Stimulated activated CD4-positive, alpha-beta T cell treated with anti-CD3 and anti-CD28 coated beads, Interleukin-4, amount 100 ng/mL, for 4 hours (primary cell): Measurements from ENCODE around the gene GRM6.

Experiments used
- DNase-seq, 2 experiments: peaks; one replicate each; pipeline ENCODE4 v3.0.0-alpha.2; 2020

The GRM6 gene

GRCh38 chr5:178994580-178995340 lies at the start of gene GRM6:
TSS of gene GRM6 (minus strand) at chr5:178995320. CDS start at chr5:178994944, 376 bp downstream.
- DNase-seq, result no peak

GRCh38 chr5:179044765-179045164 lies 49.6 kb upstream of the GRM6 start:
- DNase-seq, result no peak

GRCh38 chr5:179033004-179033580 lies 38.0 kb upstream of the GRM6 start:
- no peak for DNase-seq

DNA sequence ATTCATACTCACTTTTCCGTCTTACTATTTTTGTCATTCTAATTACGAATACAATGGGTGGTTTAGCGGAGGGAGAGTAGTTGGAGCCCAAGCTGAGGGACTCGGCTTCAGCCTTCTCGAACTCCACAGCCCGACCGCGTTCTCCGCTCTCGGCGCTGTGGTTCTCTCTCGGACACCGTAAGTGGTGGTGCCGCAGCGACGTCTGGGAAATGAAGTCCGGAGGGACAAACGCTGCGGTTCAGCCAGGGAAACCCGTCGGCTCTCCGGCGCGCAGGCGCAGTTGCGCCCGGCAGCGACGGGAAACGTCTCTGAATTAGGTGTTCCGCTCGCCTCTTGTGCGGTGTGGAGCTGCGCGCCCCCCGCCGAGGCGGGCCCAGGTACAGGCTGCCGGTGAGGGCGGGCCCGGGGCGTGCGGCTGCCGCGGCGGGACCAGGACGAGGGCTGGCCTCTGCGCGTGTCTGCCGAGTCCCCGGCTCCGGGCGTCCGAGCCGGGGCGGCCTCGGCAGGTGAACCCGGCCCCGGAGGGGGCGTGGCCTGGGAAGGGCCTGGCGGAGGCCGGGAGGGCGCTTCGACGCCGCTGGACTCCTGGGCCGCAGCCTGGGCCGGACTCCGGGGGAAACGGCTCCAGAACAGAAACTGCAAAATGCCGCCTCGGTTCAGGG lies 28.5 kb upstream of the GRM6 start, which contains the start of gene ZNF879:
Gene ZNF879 (plus strand): TSS at position 277 of the 662 bp plus-strand sequence. CDS start 1,201 bp downstream, outside the sequence.
- peak; percentile 90 to 95 for DNase-seq

- DNase-seq, result no peak
Observed at GRCh38 chr5:179008667-179009066, 13.5 kb upstream of the GRM6 start.

DNA sequence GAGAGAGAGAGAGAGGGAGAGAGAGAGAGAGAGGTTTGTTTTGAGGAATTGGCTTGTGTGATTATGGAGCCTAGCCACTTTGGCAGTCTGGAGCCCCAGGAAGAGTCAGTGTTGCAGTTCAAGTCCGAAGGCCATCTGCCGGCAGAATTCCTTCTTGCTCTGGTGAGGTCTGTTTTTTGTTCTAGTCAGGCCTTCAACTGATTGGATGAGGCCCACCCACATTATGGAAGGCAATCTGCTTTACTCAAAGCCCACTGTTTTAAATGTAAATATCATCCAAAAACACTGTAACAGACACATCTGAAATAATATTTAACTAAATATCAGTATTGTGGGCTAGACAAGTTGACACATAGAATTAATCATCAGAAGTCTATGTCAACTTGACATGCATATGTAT lies 11.4 kb upstream of the GRM6 start:
- no peak for DNase-seq

DNA sequence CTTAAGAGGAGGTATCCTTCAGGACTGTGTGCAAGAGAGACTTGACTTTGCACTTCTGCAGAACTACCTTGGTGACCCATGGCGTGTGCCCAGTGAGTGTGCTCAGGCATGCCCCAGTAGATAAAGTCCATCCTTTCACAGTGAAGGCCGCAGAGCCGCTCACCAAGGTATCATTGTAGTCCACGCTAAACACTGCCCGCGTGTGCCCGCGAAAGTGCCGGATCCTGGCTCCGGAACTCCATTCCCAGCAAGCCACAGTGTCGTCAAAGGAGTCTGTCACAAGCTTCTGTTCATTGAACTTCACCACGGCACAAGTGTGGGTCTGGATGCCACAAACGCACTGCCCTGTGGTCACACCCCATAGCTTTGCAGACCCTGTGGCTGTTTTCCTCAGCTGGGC lies 3.3 kb upstream of the GRM6 start:
- no peak for DNase-seq

- DNase-seq, result no peak
Observed at GRCh38 chr5:178997191-178997590, 2.1 kb upstream of the GRM6 start.

GRCh38 chr5:178996156-178996555 lies 1.0 kb upstream of the GRM6 start:
- no peak for DNase-seq

DNA sequence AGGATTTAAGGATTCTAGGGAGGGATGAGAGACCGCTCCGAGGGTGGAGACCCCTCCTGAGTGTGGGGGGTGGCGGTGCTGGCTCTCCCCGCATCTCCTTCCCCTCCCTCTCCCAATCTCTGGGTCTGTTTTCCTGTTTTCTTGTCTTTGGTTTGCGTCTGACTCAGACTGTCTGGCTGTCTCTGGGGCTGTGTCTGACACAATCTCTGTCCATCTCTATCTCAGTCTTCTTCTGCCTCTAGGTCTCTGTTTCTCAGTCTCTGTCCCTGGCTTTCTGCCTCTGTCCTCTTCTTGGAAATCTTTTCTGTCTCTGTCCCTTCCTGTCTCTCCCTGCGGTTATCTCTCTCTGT lies 196 bp upstream of the GRM6 start:
- no peak for DNase-seq

GRCh38 chr5:178993955-178994579 lies 1.1 kb downstream of the GRM6 start:
- DNase-seq, result no peak

GRCh38 chr5:178993236-178993765 lies 1.8 kb downstream of the GRM6 start:
- DNase-seq, result no peak

DNA sequence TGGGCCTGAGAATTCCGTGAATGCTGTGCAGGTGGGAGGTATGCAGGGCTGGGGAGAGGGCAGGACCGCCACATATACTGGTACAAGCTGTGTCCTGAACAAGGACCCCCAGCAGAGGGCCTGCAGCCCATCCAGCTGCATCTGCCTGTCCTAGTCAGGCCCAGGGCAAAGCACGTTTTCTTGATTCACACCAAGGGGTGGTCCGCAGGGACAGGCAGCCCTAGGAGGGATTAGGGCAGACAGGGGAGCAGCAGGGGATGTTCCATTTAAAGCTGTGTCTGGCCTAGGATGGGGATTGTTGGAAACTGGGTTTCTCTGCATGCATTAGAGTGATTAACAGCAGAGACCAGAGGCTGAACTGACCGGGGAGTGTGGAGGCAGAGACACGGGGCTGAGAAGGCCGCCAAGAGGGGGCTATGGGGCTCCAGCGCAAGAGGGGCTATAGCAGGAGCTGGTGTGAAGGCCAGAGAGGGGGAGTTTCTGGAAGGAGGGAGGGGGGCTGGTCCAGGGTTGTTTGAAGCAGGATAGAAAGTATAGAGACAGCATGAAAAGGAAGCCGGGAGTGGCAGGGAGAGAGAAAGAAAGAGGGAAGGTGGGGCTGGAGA lies 2.7 kb downstream of the GRM6 start:
- DNase-seq, result no peak

DNA sequence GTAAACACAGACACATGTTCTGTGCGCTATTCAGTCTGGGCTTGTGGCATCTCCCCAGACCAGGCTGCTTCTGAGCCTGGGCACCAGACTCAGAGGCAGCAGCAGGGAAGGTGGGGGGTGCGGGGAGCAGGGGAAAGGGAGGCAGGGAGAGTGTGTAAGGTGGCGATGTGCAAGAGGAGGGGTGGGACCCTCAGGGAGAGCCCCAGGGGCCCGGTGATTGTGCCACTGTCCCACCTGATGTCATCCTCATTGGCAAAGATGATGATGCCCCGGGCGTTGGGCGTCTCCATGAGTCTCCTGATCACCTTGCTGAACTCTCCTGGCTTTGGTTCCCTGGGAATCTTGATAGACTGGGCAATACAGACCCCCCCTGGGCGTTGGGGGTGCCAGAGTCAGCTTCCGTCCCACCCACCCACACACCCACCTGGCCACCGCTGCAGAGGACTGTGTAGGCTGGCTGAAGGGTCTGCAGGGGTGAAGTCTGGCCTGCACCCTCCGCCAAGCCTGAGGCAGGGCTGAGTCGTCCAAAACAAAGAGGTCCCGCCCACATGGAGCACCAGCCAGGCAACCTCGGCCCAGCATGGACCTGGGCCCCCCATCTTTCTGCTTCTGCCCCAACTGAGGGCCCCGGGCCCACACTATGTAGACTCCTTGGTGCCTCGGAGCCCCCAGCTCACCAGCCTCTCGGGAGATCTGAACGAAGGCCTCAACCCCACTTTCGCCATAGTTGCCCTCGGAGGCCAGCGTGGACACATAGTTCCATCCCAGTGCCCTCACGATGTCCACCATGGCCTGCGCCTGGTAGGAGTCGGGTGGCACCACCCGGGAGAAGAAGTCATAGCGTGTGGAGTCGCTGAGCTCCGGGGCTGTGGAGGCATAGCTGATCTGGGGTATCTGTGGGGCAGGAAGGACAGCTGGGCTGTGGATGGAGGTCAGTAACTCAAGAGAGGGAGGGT lies 3.7 kb downstream of the GRM6 start:
- DNase-seq, result no peak

GRCh38 chr5:178990491-178990890 lies 4.6 kb downstream of the GRM6 start:
- no peak for DNase-seq

DNA sequence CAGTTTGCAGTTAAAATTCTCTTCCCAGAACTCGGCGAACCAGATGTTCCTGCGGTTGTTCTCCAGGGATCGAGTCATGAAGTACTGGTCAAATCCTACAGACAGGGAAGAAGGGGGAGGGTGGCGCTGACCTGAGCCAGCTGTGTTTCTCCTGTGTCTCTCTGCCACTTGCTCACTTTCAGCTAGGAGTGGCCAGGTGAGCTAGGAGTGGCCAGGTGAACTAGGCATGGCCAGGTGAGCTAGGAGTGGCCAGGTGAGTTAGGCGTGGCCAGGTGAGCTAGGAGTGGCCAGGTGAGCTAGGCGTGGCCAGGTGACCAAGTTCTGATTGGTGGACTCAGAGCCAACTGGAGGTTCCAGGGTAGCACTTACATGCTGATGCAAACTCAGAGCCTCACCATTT lies 5.8 kb downstream of the GRM6 start:
- DNase-seq, result no peak

GRCh38 chr5:178988436-178989220 lies 6.5 kb downstream of the GRM6 start:
- DNase-seq, result no peak

DNA sequence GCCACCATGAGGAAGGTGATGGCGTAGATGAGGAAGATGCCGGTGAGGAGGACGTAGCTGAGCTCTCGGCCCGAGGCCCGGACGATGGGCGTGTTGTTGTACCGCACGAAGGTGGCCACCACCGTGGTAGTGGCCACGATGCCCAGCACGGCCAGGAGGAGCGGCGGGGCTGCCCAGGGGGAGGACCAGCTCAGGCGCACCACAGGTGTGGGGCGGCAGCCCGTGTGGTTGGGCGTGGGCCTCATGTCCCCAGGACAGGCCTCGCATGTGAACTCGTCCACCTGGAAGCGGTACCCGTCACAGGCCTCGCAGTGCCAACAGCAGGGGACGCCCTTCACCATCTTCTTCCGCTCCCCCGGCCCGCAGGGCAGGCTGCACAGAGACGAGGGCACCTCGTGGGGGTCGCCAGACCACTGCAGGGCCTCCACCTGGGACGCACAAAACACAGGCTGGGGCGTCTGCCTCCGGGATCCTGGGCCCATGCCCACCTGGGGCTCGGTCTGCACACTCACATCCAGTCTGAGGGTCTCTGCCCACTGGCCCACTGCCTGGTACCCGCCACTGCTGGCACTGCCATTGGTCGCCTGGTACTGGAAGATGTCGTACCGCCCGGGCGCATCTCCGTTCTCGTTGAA lies 8.7 kb downstream of the GRM6 start:
- DNase-seq, result no peak

- DNase-seq, result no peak
Observed at GRCh38 chr5:178984145-178985072, 10.7 kb downstream of the GRM6 start.
